Fibroblast of lung (primary cell): ENCODE data around the gene ZCCHC7.

ENCODE experiments used
- CTCF ChIP-seq, 2 donors: IDR thresholded peaks in 1 of 2; conservative IDR thresholded peaks in 1 of 2; 1 replicate in 1 of 2; 2 replicates in 1 of 2; pipeline ENCODE4 v1.5.1; 2011 to 2012; ENCODE audit warnings: low read length in 2 of 2, control low read depth in 1 of 2, inconsistent platforms in 1 of 2, low read depth in 1 of 2, mild to moderate bottlenecking in 1 of 2
- EZH2 ChIP-seq: IDR thresholded peaks from 2 replicates; pipeline ENCODE4 v1.5.1; 2012; ENCODE audit warnings: low read length, control low read depth, mild to moderate bottlenecking; ENCODE audit errors: missing control alignments

- TF ChIP-seq EZH2 (no peak), CTCF (conservative IDR thresholded peaks at IDR 0.05 in 1 of 2, IDR thresholded peaks at IDR 0.05 in 1 of 2; ENCODE audit: low read depth in 1 of 2, low read length in 2 of 2) (no peak)
These were observed 242.8 kb downstream of the ZCCHC7 start for GRCh38 chr9:37363124-37363523.
